Measurements from ENCODE around the gene ZNF281.

DNA sequence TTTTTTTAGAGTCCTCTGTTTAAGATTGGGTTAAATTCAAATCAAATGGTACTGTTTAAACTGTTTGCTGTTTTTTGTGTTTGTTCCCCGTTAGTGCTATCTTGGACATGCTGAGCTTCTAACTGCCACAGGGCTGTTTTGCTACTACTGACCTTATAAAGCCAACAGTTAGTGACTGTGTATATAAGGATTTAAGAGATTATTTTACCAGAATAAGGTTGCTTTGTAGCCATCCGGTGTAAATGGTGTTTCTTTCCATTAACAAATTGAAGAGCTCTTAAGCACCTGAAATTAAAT lies 37.0 kb downstream of the ZNF281 start:
- TF ChIP-seq, protein P1, sequence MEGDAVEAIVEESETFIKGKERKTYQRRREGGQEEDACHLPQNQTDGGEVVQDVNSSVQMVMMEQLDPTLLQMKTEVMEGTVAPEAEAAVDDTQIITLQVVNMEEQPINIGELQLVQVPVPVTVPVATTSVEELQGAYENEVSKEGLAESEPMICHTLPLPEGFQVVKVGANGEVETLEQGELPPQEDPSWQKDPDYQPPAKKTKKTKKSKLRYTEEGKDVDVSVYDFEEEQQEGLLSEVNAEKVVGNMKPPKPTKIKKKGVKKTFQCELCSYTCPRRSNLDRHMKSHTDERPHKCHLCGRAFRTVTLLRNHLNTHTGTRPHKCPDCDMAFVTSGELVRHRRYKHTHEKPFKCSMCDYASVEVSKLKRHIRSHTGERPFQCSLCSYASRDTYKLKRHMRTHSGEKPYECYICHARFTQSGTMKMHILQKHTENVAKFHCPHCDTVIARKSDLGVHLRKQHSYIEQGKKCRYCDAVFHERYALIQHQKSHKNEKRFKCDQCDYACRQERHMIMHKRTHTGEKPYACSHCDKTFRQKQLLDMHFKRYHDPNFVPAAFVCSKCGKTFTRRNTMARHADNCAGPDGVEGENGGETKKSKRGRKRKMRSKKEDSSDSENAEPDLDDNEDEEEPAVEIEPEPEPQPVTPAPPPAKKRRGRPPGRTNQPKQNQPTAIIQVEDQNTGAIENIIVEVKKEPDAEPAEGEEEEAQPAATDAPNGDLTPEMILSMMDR (IDR thresholded peaks at IDR 0.05; ENCODE audit: low read depth, low read length) = no peak
- TF ChIP-seq EZH2phosphoT487 (IDR thresholded peaks at IDR 0.05; ENCODE audit: low read depth) = no peak
